Caco-2 (cell line): ENCODE measurements around the gene FBXO2. TPM values are rescaled to one million over a fixed set of nuclear protein-coding genes. Genes with fewer than 3 reads are reported as not detected.

Source experiments
- BruUV-seq: library from RNA; stranded (reverse); fragments of 400-500 nt; replicated peaks from 2 replicates; lab custom pipeline; 2021; lab: Mats Ljungman, UMichigan
- CTCF ChIA-PET: fragments of 300-600 bp; sonication (Branson Sonifier 250); formaldehyde crosslinking; loops from one replicate; lab custom pipeline; 2022; ENCODE audit warnings: antibody characterized with exemption; lab: Charles Lee
- POLR2A ChIA-PET: fragments of 300-600 bp; sonication (Branson Sonifier 250); formaldehyde crosslinking; loops from one replicate; lab custom pipeline; 2022; ENCODE audit warnings: antibody characterized with exemption; lab: Charles Lee
- DNase-seq, 2 experiments: peaks; one replicate each; pipeline versions ENCODE4 v3.0.0 to v3.0.0-alpha.2; 2020 to 2022
- H3K27me3 ChIP-seq: replicated peaks from 2 replicates; pipeline ENCODE4 v1.6.0; 2011; ENCODE audit warnings: low read length; ENCODE audit not compliant: control insufficient read depth, insufficient read depth
- H3K36me3 ChIP-seq: 2 replicates; pipeline ENCODE4 v1.5.1; 2011; ENCODE audit warnings: low read length; ENCODE audit not compliant: control insufficient read depth, insufficient read depth
- H3K4me1 ChIP-seq: fragments of 250-450 bp; sonication (Bioruptor Pico); 2 replicates; pipeline ENCODE4 v1.5.1; 2020; ENCODE audit warnings: mild to moderate bottlenecking
- H3K4me3 ChIP-seq: 2 replicates; pipeline ENCODE4 v1.5.1; 2011; ENCODE audit warnings: low read depth, mild to moderate bottlenecking, control low read depth, low read length
- H3K9me3 ChIP-seq: fragments of 250-450 bp; sonication (Bioruptor Pico); 2 replicates; pipeline ENCODE4 v1.5.1; 2020; ENCODE audit warnings: mild to moderate bottlenecking, moderate library complexity
- H3K27ac Mint-ChIP-seq: one replicate; pipeline ENCODE4 v1.8.0; 2022; ENCODE audit warnings: mixed read lengths; ENCODE audit not compliant: unreplicated experiment
- H3K27me3 Mint-ChIP-seq: one replicate; pipeline ENCODE4 v1.8.0; 2022; ENCODE audit warnings: mixed read lengths; ENCODE audit not compliant: insufficient read depth, unreplicated experiment
- H3K36me3 Mint-ChIP-seq: one replicate; pipeline ENCODE4 v1.8.0; 2022; ENCODE audit warnings: mild to moderate bottlenecking, mixed read lengths; ENCODE audit not compliant: insufficient read depth, unreplicated experiment
- H3K4me1 Mint-ChIP-seq: one replicate; pipeline ENCODE4 v1.8.0; 2022; ENCODE audit warnings: low read depth, mixed read lengths; ENCODE audit not compliant: unreplicated experiment
- H3K4me3 Mint-ChIP-seq: one replicate; pipeline ENCODE4 v1.8.0; 2022; ENCODE audit warnings: mild to moderate bottlenecking, moderate library complexity, mixed read lengths; ENCODE audit not compliant: unreplicated experiment
- H3K9me3 Mint-ChIP-seq: one replicate; pipeline ENCODE4 v1.8.0; 2022; ENCODE audit warnings: mixed read lengths; ENCODE audit not compliant: unreplicated experiment
- intact Hi-C: fragments of 100-400 bp; cut with micrococcal nuclease; formaldehyde crosslinking; loops from one replicate; pipeline ENCODE4 v1.10.0; 2022; ENCODE audit not compliant: unreplicated experiment
- total RNA-seq: library from RNA; stranded (reverse); gene quantifications from 2 replicates; pipeline ENCODE4 v1.2.3, GENCODE V29; 2022
- TF ChIP-seq, protein P1 (sequence below), 2 experiments: fragments of 200-600 bp in 1 of 2; IDR thresholded peaks; 1 replicate in 1 of 2; 2 replicates in 1 of 2; pipeline versions ENCODE4 v1.5.1 to v1.8.0; 2011 to 2022; ENCODE audit warnings: antibody characterized with exemption in 1 of 2, control low read depth in 1 of 2, inconsistent platforms in 1 of 2, low read depth in 1 of 2, low read length in 1 of 2, mild to moderate bottlenecking in 1 of 2, moderate library complexity in 1 of 2; ENCODE audit not compliant: insufficient read depth in 1 of 2, severe bottlenecking in 1 of 2, unreplicated experiment in 1 of 2

The FBXO2 gene
- total RNA-seq, 1 experiment from 2014 or later: 78.5 TPM

DNA sequence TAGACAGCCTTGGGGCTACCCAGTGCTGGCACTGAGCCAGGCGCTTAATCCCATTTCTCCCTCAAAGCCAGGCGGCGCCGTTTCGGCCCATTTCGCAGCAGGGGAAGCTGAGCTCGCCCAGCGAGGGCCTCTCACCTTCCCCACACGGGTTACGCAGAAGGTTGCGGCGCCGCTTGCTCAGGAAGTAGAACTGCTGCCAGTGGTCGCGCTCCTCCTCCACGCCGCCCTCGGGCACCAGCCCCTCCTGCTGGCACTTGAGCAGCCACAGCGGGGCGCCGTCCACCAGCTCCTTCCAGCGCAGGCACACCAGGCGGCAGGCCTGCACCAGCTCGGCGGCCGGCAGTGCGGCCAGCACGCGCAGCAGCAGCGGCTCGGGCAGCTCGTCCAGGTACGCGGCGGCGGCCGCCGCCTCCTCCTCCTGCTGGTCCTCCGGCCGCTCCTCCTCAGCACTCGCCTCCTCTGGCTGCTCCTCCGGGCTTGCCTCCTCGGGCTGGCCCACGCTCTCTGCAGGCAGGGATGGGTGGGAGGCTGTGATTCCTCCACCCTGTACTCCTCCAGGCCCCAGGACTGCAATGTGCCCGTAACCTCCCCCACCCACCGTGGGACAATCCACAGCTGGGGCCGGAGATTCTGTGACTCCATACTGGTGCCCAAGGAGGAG lies 3.8 kb downstream of the FBXO2 start:
- no peaks in the 10 kb centered on the region for H3K27me3 Mint-ChIP-seq
- H3K4me1 ChIP-seq: peaks cover 8% of the 10 kb centered on the region
- POLR2A ChIA-PET: no interaction called here
- no peak overlapping the region for H3K4me3 ChIP-seq
- no peaks in the 10 kb centered on the region for H3K36me3 ChIP-seq
- TF ChIP-seq, protein P1, sequence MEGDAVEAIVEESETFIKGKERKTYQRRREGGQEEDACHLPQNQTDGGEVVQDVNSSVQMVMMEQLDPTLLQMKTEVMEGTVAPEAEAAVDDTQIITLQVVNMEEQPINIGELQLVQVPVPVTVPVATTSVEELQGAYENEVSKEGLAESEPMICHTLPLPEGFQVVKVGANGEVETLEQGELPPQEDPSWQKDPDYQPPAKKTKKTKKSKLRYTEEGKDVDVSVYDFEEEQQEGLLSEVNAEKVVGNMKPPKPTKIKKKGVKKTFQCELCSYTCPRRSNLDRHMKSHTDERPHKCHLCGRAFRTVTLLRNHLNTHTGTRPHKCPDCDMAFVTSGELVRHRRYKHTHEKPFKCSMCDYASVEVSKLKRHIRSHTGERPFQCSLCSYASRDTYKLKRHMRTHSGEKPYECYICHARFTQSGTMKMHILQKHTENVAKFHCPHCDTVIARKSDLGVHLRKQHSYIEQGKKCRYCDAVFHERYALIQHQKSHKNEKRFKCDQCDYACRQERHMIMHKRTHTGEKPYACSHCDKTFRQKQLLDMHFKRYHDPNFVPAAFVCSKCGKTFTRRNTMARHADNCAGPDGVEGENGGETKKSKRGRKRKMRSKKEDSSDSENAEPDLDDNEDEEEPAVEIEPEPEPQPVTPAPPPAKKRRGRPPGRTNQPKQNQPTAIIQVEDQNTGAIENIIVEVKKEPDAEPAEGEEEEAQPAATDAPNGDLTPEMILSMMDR (IDR thresholded peaks at IDR 0.05; ENCODE audit: insufficient read depth in 1 of 2, low read depth in 1 of 2, low read length in 1 of 2, severe bottlenecking in 1 of 2, unreplicated experiment in 1 of 2): no peak
- CTCF ChIA-PET: interaction anchor here (1.4 kb wide), 1 partner anchor 69 kb away, joined by 3 read pairs; no protein-coding TSS in a partner anchor
- no peak overlapping the region for H3K4me3 Mint-ChIP-seq
- H3K36me3 Mint-ChIP-seq: peaks cover 25% of the 10 kb centered on the region
- H3K27ac Mint-ChIP-seq: peak overlapping the region; percentile 46
- BruUV-seq: no TSS peak
- H3K9me3 ChIP-seq: no peaks in the 10 kb centered on the region
- no peaks in the 10 kb centered on the region for H3K27me3 ChIP-seq
- no peaks in the 10 kb centered on the region for H3K9me3 Mint-ChIP-seq
- intact Hi-C loops: loop anchor here (5.0 kb wide), 1 partner anchor 67 kb away; no protein-coding TSS in a partner anchor
- H3K4me1 Mint-ChIP-seq: no peaks in the 10 kb centered on the region
- no peak for DNase-seq

GRCh38 chr1:11649624-11650330 lies 4.5 kb downstream of the FBXO2 start:
- BruUV-seq: no TSS peak
- Mint-ChIP-seq H3K36me3 (peaks cover 25% of the 10 kb centered on the region), H3K27me3 (no peaks in the 10 kb centered on the region), H3K4me1 (no peaks in the 10 kb centered on the region), H3K27ac (peak overlapping the region; percentile 46), H3K4me3 (no peak overlapping the region), H3K9me3 (no peaks in the 10 kb centered on the region)
- H3K4me1 ChIP-seq: peaks cover 8% of the 10 kb centered on the region
- no peaks in the 10 kb centered on the region for H3K36me3 ChIP-seq
- no peak for DNase-seq
- ChIA-PET CTCF (interaction anchor here (1.4 kb wide), 1 partner anchor 70 kb away, joined by 3 read pairs; no protein-coding TSS in a partner anchor), POLR2A (no interaction called here)
- intact Hi-C loops: loop anchor here (5.0 to 10.0 kb wide), 3 partner anchors 68 to 612 kb away; no protein-coding TSS in a partner anchor
- H3K27me3 ChIP-seq: no peaks in the 10 kb centered on the region
- TF ChIP-seq, protein P1 (IDR thresholded peaks at IDR 0.05; ENCODE audit: insufficient read depth in 1 of 2, low read depth in 1 of 2, low read length in 1 of 2, severe bottlenecking in 1 of 2, unreplicated experiment in 1 of 2): no peak
- no peak overlapping the region for H3K4me3 ChIP-seq
- no peaks in the 10 kb centered on the region for H3K9me3 ChIP-seq

DNA sequence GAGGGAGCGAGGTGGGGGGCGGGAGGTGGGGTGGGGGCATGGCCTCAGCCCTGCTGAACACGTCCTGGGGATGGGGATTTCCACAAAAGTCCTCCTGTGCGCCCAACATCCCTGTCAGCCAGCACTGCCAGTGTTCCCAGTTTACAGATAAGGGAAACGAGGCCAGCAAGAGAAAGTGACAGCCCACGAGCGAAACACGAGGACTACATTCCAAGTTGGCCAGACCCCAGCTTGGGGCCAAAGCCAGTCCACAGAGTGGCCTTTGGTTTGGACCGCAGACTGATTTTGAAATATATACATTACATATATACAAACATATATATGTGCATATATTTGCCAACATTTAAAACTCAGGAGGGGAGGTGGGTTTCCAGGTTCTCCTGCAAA lies 5.0 kb downstream of the FBXO2 start:
- POLR2A ChIA-PET: no interaction called here
- CTCF ChIA-PET: interaction anchor here (1.4 kb wide), 1 partner anchor 71 kb away, joined by 3 read pairs; no protein-coding TSS in a partner anchor

More for the DNA sequence above, 5.0 kb downstream of the FBXO2 start:
- BruUV-seq: no TSS peak
- Histone ChIP-seq H3K9me3 (no peaks in the 10 kb centered on the region), H3K27me3 (no peaks in the 10 kb centered on the region), H3K36me3 (no peaks in the 10 kb centered on the region), H3K4me3 (no peak overlapping the region), H3K4me1 (peaks cover 8% of the 10 kb centered on the region)
- TF ChIP-seq, protein P1 (IDR thresholded peaks at IDR 0.05; ENCODE audit: insufficient read depth in 1 of 2, low read depth in 1 of 2, low read length in 1 of 2, severe bottlenecking in 1 of 2, unreplicated experiment in 1 of 2): no peak
- Mint-ChIP-seq H3K36me3 (peaks cover 20% of the 10 kb centered on the region), H3K27ac (no peak overlapping the region), H3K27me3 (no peaks in the 10 kb centered on the region), H3K4me1 (no peaks in the 10 kb centered on the region), H3K9me3 (no peaks in the 10 kb centered on the region), H3K4me3 (no peak overlapping the region)
- intact Hi-C loops: loop anchor here (5.0 to 10.0 kb wide), 2 partner anchors 74 to 612 kb away; no protein-coding TSS in a partner anchor
- no peak for DNase-seq
